ENCODE data around the gene SENP5.

SENP5 gene

DNA sequence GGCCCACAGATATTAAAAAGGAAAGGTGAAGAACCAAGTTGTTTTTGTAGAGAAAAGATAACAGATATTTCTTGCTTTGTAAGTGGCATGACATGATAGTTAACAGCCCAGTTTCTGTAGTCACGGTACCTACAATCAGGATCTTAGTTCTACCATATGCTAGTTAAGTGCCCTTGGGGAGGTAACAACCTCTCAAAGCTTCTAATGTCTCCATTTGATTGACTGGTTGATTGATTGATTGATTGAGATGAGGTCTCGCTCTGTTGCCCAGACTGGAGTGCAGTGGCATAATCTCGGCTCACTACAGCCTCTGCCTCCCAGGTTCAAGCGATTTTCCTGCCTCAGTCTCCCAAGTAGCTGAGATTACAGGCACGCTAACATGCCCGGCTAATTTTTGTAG is 28.5 kb downstream of the SENP5 start:
- H3K9me3 ChIP-seq (ENCODE audit: insufficient read depth, low read length, severe bottlenecking), result no peaks in the 10 kb centered on the region
- no peaks in the 10 kb centered on the region for H3K4me1 ChIP-seq (ENCODE audit: insufficient read depth, low read length)
- no peak overlapping the region for H3K4me3 ChIP-seq (ENCODE audit: low read depth in 1 of 2, low read length in 2 of 2)
- no peak overlapping the region for H3K4me2 ChIP-seq (ENCODE audit: insufficient read depth, low read length)
- peaks cover 27% of the 10 kb centered on the region; the same call in 1 of the 2 replicates for H3K36me3 ChIP-seq (ENCODE audit: insufficient read depth, low read length)
- ATAC-seq (ENCODE audit: insufficient read depth, low read depth) (no peak), DNase-seq (no peak)
- no peaks in the 10 kb centered on the region for H3K27me3 ChIP-seq (ENCODE audit: insufficient read depth, low read length, poor library complexity)
- H4K20me1 ChIP-seq (ENCODE audit: insufficient read depth, low read length), result peaks cover 6% of the 10 kb centered on the region; the same call in 1 of the 2 replicates
- H3K9ac ChIP-seq (ENCODE audit: low read depth, low read length), result no peak overlapping the region
- H3K27ac ChIP-seq (ENCODE audit: low read length), result no peak overlapping the region
- TF ChIP-seq, protein P1, sequence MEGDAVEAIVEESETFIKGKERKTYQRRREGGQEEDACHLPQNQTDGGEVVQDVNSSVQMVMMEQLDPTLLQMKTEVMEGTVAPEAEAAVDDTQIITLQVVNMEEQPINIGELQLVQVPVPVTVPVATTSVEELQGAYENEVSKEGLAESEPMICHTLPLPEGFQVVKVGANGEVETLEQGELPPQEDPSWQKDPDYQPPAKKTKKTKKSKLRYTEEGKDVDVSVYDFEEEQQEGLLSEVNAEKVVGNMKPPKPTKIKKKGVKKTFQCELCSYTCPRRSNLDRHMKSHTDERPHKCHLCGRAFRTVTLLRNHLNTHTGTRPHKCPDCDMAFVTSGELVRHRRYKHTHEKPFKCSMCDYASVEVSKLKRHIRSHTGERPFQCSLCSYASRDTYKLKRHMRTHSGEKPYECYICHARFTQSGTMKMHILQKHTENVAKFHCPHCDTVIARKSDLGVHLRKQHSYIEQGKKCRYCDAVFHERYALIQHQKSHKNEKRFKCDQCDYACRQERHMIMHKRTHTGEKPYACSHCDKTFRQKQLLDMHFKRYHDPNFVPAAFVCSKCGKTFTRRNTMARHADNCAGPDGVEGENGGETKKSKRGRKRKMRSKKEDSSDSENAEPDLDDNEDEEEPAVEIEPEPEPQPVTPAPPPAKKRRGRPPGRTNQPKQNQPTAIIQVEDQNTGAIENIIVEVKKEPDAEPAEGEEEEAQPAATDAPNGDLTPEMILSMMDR (IDR thresholded peaks at IDR 0.05; ENCODE audit: borderline replicate concordance, extremely low read depth, low read length, poor library complexity, severe bottlenecking), result no peak
- TF ChIP-seq EZH2 (IDR thresholded peaks at IDR 0.05; ENCODE audit: borderline replicate concordance, low read depth, low read length, severe bottlenecking), result no peak
- H2AFZ ChIP-seq (ENCODE audit: low read depth, low read length), result no peak overlapping the region
- H3K79me2 ChIP-seq (ENCODE audit: insufficient read depth, low read length), result peaks cover 60% of the 10 kb centered on the region

DNA sequence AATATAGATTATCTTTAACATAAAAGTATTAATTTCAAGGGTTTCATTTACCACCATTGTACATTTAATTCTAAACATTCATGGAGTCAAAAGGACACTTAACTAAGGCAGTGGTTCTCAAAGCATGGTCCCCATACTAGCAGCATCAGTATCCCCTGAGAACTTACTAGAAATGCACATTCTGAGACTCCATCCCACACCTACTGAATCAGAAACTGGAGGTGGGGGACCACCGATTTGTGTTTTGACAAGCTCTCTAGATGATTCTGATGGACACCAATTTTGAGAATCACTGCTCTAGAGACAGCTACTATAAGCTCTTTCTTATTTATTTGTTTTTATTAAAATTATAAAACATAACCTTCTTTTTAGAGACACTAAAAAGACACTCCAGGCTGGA is 34.0 kb downstream of the SENP5 start:
- Histone ChIP-seq H3K4me2 (ENCODE audit: insufficient read depth, low read length) (no peak overlapping the region), H3K36me3 (ENCODE audit: insufficient read depth, low read length) (peaks cover 68% of the 10 kb centered on the region), H2AFZ (ENCODE audit: low read depth, low read length) (no peak overlapping the region), H4K20me1 (ENCODE audit: insufficient read depth, low read length) (peaks cover 2% of the 10 kb centered on the region; the same call in 1 of the 2 replicates), H3K79me2 (ENCODE audit: insufficient read depth, low read length) (peaks cover 10% of the 10 kb centered on the region), H3K27ac (ENCODE audit: low read length) (no peak overlapping the region), H3K27me3 (ENCODE audit: insufficient read depth, low read length, poor library complexity) (no peaks in the 10 kb centered on the region), H3K9ac (ENCODE audit: low read depth, low read length) (no peak overlapping the region), H3K4me3 (ENCODE audit: low read depth in 1 of 2, low read length in 2 of 2) (no peak overlapping the region), H3K9me3 (ENCODE audit: insufficient read depth, low read length, severe bottlenecking) (no peaks in the 10 kb centered on the region), H3K4me1 (ENCODE audit: insufficient read depth, low read length) (no peaks in the 10 kb centered on the region)
- DNase-seq (no peak), ATAC-seq (ENCODE audit: insufficient read depth, low read depth) (no peak)
- TF ChIP-seq EZH2 (IDR thresholded peaks at IDR 0.05; ENCODE audit: borderline replicate concordance, low read depth, low read length, severe bottlenecking), result no peak
- TF ChIP-seq, protein P1 (IDR thresholded peaks at IDR 0.05; ENCODE audit: borderline replicate concordance, extremely low read depth, low read length, poor library complexity, severe bottlenecking), result no peak

- Histone ChIP-seq H3K4me3 (ENCODE audit: low read depth in 1 of 2, low read length in 2 of 2) (no peak overlapping the region), H4K20me1 (ENCODE audit: insufficient read depth, low read length) (peaks cover under 1% of the 10 kb centered on the region; the same call in 1 of the 2 replicates), H3K79me2 (ENCODE audit: insufficient read depth, low read length) (peaks cover 4% of the 10 kb centered on the region), H3K27me3 (ENCODE audit: insufficient read depth, low read length, poor library complexity) (no peaks in the 10 kb centered on the region), H3K4me1 (ENCODE audit: insufficient read depth, low read length) (no peaks in the 10 kb centered on the region), H2AFZ (ENCODE audit: low read depth, low read length) (no peak overlapping the region), H3K27ac (ENCODE audit: low read length) (no peak overlapping the region), H3K9me3 (ENCODE audit: insufficient read depth, low read length, severe bottlenecking) (no peaks in the 10 kb centered on the region), H3K9ac (ENCODE audit: low read depth, low read length) (no peak overlapping the region), H3K36me3 (ENCODE audit: insufficient read depth, low read length) (peaks cover 70% of the 10 kb centered on the region), H3K4me2 (ENCODE audit: insufficient read depth, low read length) (no peak overlapping the region)
- no peak for TF ChIP-seq EZH2 (IDR thresholded peaks at IDR 0.05; ENCODE audit: borderline replicate concordance, low read depth, low read length, severe bottlenecking)
- TF ChIP-seq, protein P1 (IDR thresholded peaks at IDR 0.05; ENCODE audit: borderline replicate concordance, extremely low read depth, low read length, poor library complexity, severe bottlenecking), result no peak
- ATAC-seq (ENCODE audit: insufficient read depth, low read depth), result no peak
- DNase-seq, result no peak
These were observed 34.6 kb downstream of the SENP5 start for GRCh38 chr3:196902296-196902695.

DNA sequence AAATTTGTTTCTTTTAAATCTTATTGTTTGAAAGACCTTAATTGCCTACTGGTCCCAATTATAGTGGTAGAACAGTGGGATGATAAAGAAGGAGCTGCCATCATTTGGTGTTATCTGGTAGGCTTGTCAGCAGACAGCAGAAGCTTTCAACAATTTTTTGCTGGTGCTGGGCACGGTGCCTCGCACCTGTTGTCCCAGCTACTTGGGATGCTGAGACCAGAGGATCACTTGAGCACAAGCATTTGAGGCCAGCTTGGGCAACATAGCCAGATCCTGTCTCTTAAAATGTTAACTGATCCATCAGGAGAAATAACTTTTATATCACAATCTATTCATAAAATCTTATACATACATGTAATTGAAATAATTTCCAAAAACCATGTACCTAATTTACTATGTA is 36.0 kb downstream of the SENP5 start:
- Histone ChIP-seq H3K27ac (ENCODE audit: low read length) (no peak overlapping the region), H4K20me1 (ENCODE audit: insufficient read depth, low read length) (no peaks in the 10 kb centered on the region), H3K4me2 (ENCODE audit: insufficient read depth, low read length) (no peak overlapping the region), H2AFZ (ENCODE audit: low read depth, low read length) (no peak overlapping the region), H3K4me3 (ENCODE audit: low read depth in 1 of 2, low read length in 2 of 2) (no peak overlapping the region), H3K36me3 (ENCODE audit: insufficient read depth, low read length) (peaks cover 68% of the 10 kb centered on the region), H3K9me3 (ENCODE audit: insufficient read depth, low read length, severe bottlenecking) (no peaks in the 10 kb centered on the region), H3K9ac (ENCODE audit: low read depth, low read length) (no peak overlapping the region), H3K79me2 (ENCODE audit: insufficient read depth, low read length) (no peaks in the 10 kb centered on the region), H3K4me1 (ENCODE audit: insufficient read depth, low read length) (no peaks in the 10 kb centered on the region), H3K27me3 (ENCODE audit: insufficient read depth, low read length, poor library complexity) (no peaks in the 10 kb centered on the region)
- ATAC-seq (ENCODE audit: insufficient read depth, low read depth) (no peak), DNase-seq (no peak)
- TF ChIP-seq EZH2 (IDR thresholded peaks at IDR 0.05; ENCODE audit: borderline replicate concordance, low read depth, low read length, severe bottlenecking), result no peak
- TF ChIP-seq, protein P1 (IDR thresholded peaks at IDR 0.05; ENCODE audit: borderline replicate concordance, extremely low read depth, low read length, poor library complexity, severe bottlenecking), result no peak

Data from DND-41 (cell line).